CD14-positive monocyte (primary cell): ENCODE data around the gene EPHX1. TPM values are rescaled to one million over a fixed set of nuclear protein-coding genes. Genes with fewer than 3 reads are reported as not detected.
A peak's percentile ranks its signal among the peaks of the same experiment; 100 is the strongest.
"Not testable (repeated sequence)": the region's sequence is repeated elsewhere in the genome, so short reads cannot be mapped to it uniquely, and the experiment has no call there.

Experiments used
- DNase-seq, 3 donors: peaks; one replicate each; pipeline ENCODE4 v3.0.0-alpha.2; 2011 to 2022
- H2AFZ ChIP-seq: 2 replicates; pipeline ENCODE4 v1.6.0; 2012; ENCODE audit warnings: mild to moderate bottlenecking, low read depth, low read length, inconsistent platforms; ENCODE audit not compliant: insufficient read depth, poor library complexity, severe bottlenecking
- H3K27ac ChIP-seq, 2 donors: 1 replicate in 1 of 2; 2 replicates in 1 of 2; pipeline ENCODE4 v1.5.1; 2012 to 2013; ENCODE audit warnings: low read length in 2 of 2, control low read depth in 1 of 2, inconsistent platforms in 1 of 2, low read depth in 1 of 2, mild to moderate bottlenecking in 1 of 2
- H3K27me3 ChIP-seq, 2 donors: one replicate each; pipeline versions ENCODE4 v1.6.0 to v1.6.1; 2011 to 2013; ENCODE audit warnings: low read length in 2 of 2; ENCODE audit not compliant: control insufficient read depth in 2 of 2, insufficient read depth in 2 of 2
- H3K36me3 ChIP-seq, 2 donors: replicated peaks in 1 of 2; 1 replicate in 1 of 2; 2 replicates in 1 of 2; pipeline versions ENCODE4 v1.5.1 to v1.6.1; 2012 to 2013; ENCODE audit warnings: low read length in 2 of 2, control low read depth in 1 of 2, inconsistent platforms in 1 of 2, mild to moderate bottlenecking in 1 of 2; ENCODE audit not compliant: insufficient read depth in 2 of 2, control insufficient read depth in 1 of 2
- H3K4me1 ChIP-seq, 2 donors: 1 replicate in 1 of 2; 2 replicates in 1 of 2; pipeline versions ENCODE4 v1.5.1 to v1.6.1; 2012 to 2013; ENCODE audit warnings: low read length in 2 of 2, control low read depth in 1 of 2, inconsistent platforms in 1 of 2, mild to moderate bottlenecking in 1 of 2, moderate library complexity in 1 of 2; ENCODE audit not compliant: insufficient read depth in 2 of 2, control insufficient read depth in 1 of 2
- H3K4me2 ChIP-seq: replicated peaks from 2 replicates; pipeline ENCODE3; 2012; ENCODE audit warnings: low read length, moderate library complexity, mild to moderate bottlenecking; ENCODE audit not compliant: poor library complexity, severe bottlenecking; ENCODE audit errors: extremely low read depth
- H3K4me3 ChIP-seq, 3 experiments: fragments of 200-600 bp in 1 of 3; sonication (generic) in 1 of 3; replicated peaks in 1 of 3; 1 replicate in 2 of 3; 2 replicates in 1 of 3; pipeline ENCODE4 v1.5.1; 2011 to 2013; ENCODE audit warnings: low read length in 3 of 3, mild to moderate bottlenecking in 3 of 3, control low read depth in 2 of 3, low read depth in 2 of 3, inconsistent platforms in 1 of 3, moderate library complexity in 1 of 3
- H3K79me2 ChIP-seq: 2 replicates; pipeline ENCODE4 v1.6.0; 2012; ENCODE audit warnings: mild to moderate bottlenecking, control low read depth, inconsistent platforms, low read length, moderate library complexity; ENCODE audit not compliant: insufficient read depth
- H3K9ac ChIP-seq: 2 replicates; pipeline ENCODE4 v1.6.0; 2017; ENCODE audit warnings: low read length, mild to moderate bottlenecking; ENCODE audit not compliant: insufficient read depth, poor library complexity, severe bottlenecking
- H3K9me3 ChIP-seq, 2 donors: replicated peaks in 1 of 2; 1 replicate in 1 of 2; 2 replicates in 1 of 2; pipeline versions ENCODE4 v1.5.1 to v1.6.1; 2012 to 2013; ENCODE audit warnings: low read length in 2 of 2, control low read depth in 1 of 2; ENCODE audit not compliant: control insufficient read depth in 1 of 2, insufficient read depth in 1 of 2
- H4K20me1 ChIP-seq: 2 replicates; pipeline ENCODE4 v1.6.0; 2012; ENCODE audit warnings: mild to moderate bottlenecking, low read length, control low read depth, moderate library complexity; ENCODE audit not compliant: insufficient read depth
- H3K27ac Mint-ChIP-seq, 7 donors: one replicate each; pipeline ENCODE4 v1.8.0; 2020; ENCODE audit warnings: mild to moderate bottlenecking in 7 of 7, mixed read lengths in 7 of 7, moderate library complexity in 6 of 7, inconsistent platforms in 2 of 7
- H3K27me3 Mint-ChIP-seq, 3 donors: one replicate each; pipeline ENCODE4 v1.8.0; 2021 to 2022; ENCODE audit warnings: low read depth in 3 of 3, mild to moderate bottlenecking in 3 of 3, mixed read lengths in 3 of 3, moderate library complexity in 3 of 3, inconsistent platforms in 1 of 3
- H3K36me3 Mint-ChIP-seq, 2 donors: one replicate each; pipeline ENCODE4 v1.8.0; 2020; ENCODE audit warnings: mixed read lengths in 2 of 2, inconsistent platforms in 1 of 2, mild to moderate bottlenecking in 1 of 2
- H3K4me1 Mint-ChIP-seq: one replicate; pipeline ENCODE4 v1.8.0; 2020; ENCODE audit warnings: mild to moderate bottlenecking, mixed read lengths
- H3K4me3 Mint-ChIP-seq, 2 donors: one replicate each; pipeline ENCODE4 v1.8.0; 2020; ENCODE audit warnings: mild to moderate bottlenecking in 2 of 2, mixed read lengths in 2 of 2, moderate library complexity in 1 of 2
- H3K9me3 Mint-ChIP-seq, 7 donors: one replicate each; pipeline ENCODE4 v1.8.0; 2020 to 2022; ENCODE audit warnings: mixed read lengths in 7 of 7, mild to moderate bottlenecking in 6 of 7, moderate library complexity in 6 of 7, inconsistent platforms in 2 of 7
- WGBS: methylation state at CpG from one replicate; pipeline ENCODE4 v1.1.5; 2013; ENCODE audit warnings: missing lambda C conversion rate; ENCODE audit not compliant: insufficient coverage; 5-methylcytosine and 5-hydroxymethylcytosine counted together
- intact Hi-C, 2 donors: fragments of 100-400 bp; cut with micrococcal nuclease; formaldehyde crosslinking; loops; one replicate each; pipeline versions ENCODE4 v1.15.0 to v1.15.1; 2023
- polyA plus RNA-seq, 3 donors: library from polyadenylated mRNA; depleted of rRNA in 1 of 3; unstranded in 2 of 3; stranded (reverse) in 1 of 3; fragments of 300-500 nt in 2 of 3; fragments of >200 nt in 1 of 3; fragmentation: Illumina TruSeq in 2 of 3; gene quantifications; 1 replicate in 2 of 3; 2 replicates in 1 of 3; pipeline ENCODE4 v1.2.3, GENCODE V29; 2012 to 2021
- TF ChIP-seq, protein P1 (sequence below): fragments of 200-600 bp; IDR thresholded peaks from one replicate; pipeline ENCODE4 v1.8.0; 2022; ENCODE audit warnings: antibody characterized with exemption, mild to moderate bottlenecking

Gene EPHX1
- polyA plus RNA-seq, 3 donors, result 4.6 to 23.8 (median 7.4) TPM

DNA sequence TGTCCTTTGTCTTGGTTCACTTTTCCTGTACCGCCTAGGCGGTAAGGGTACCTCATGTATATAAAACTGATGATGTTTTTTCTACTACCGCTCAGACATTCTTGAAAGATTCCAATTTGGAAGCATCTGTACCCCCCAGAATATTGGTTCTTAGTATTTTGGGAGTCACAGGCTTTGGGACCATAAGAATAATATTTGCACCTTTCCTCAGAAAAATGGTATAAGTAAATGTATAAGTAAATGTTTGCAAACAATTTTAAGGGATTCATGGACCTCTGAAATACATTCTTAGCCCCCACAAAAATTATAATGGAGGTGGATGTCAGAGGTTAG is 31.6 kb upstream of the EPHX1 start:
- H3K4me1 Mint-ChIP-seq, result peaks cover 26% of the 10 kb centered on the region
- peaks cover 0 to 1% (median 0%) of the 10 kb centered on the region in 3 donors for H3K27me3 Mint-ChIP-seq
- peak overlapping the region; percentile 88 for H2AFZ ChIP-seq
- WGBS, result no CpG with 5 or more reads among the region's 3 CpGs
- H3K36me3 Mint-ChIP-seq, result peaks cover 7 to 9% of the 10 kb centered on the region in 2 donors
- peak overlapping the region; percentile 95 to 98 for H3K27ac ChIP-seq
- TF ChIP-seq, protein P1, sequence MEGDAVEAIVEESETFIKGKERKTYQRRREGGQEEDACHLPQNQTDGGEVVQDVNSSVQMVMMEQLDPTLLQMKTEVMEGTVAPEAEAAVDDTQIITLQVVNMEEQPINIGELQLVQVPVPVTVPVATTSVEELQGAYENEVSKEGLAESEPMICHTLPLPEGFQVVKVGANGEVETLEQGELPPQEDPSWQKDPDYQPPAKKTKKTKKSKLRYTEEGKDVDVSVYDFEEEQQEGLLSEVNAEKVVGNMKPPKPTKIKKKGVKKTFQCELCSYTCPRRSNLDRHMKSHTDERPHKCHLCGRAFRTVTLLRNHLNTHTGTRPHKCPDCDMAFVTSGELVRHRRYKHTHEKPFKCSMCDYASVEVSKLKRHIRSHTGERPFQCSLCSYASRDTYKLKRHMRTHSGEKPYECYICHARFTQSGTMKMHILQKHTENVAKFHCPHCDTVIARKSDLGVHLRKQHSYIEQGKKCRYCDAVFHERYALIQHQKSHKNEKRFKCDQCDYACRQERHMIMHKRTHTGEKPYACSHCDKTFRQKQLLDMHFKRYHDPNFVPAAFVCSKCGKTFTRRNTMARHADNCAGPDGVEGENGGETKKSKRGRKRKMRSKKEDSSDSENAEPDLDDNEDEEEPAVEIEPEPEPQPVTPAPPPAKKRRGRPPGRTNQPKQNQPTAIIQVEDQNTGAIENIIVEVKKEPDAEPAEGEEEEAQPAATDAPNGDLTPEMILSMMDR, result no peak
- H3K79me2 ChIP-seq, result peaks cover 60% of the 10 kb centered on the region
- H3K9me3 ChIP-seq, result no peaks in the 10 kb centered on the region
- H3K36me3 ChIP-seq, result peaks cover 0 to 7% of the 10 kb centered on the region in 2 donors
- no peak for DNase-seq
- no peaks in the 10 kb centered on the region for H3K27me3 ChIP-seq
- peaks cover 47 to 48% of the 10 kb centered on the region in 2 donors for H3K4me1 ChIP-seq
- intact Hi-C loops, result loop anchor here (5.0 to 10.0 kb wide), 2 partner anchors 196 to 199 kb away; no protein-coding TSS in a partner anchor
- peak overlapping the region; percentile 82 for H3K4me2 ChIP-seq
- H4K20me1 ChIP-seq, result peaks cover 40% of the 10 kb centered on the region
- no peak overlapping the region for H3K27ac Mint-ChIP-seq
- H3K9ac ChIP-seq, result peak overlapping the region; percentile 95
- peak overlapping the region; percentile 63 to 90 (median 75) for H3K4me3 ChIP-seq
- peaks cover 0 to 3% (median 0%) of the 10 kb centered on the region in 7 donors for H3K9me3 Mint-ChIP-seq
- no peak overlapping the region for H3K4me3 Mint-ChIP-seq

DNA sequence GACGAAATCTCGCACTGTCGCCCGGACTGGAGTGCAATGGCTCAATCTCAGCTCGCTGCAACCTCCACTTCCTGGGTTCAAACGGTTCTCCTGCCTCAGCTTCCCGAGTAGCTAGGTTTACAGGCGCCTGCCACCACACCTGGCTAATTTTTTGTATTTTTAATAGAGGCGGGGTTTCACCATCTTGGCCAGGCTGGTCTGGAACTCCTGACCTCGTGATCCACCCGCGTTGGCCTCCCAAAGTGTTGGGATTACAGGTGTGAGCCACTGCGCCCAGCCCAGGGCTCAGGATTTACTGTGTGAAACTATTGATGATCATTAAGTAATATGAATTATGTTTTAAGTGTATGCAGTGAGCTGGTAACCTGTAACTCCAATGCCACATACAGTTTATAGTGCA is 30.8 kb upstream of the EPHX1 start:
- H3K27me3 ChIP-seq, H3K9me3 Mint-ChIP-seq, H3K9me3 ChIP-seq, H2AFZ ChIP-seq, H3K9ac ChIP-seq, H3K27me3 Mint-ChIP-seq, DNase-seq: not testable (repeated sequence)
- peak overlapping the region; percentile 82 for H3K4me2 ChIP-seq
- Mint-ChIP-seq H3K4me1 (peaks cover 30% of the 10 kb centered on the region), H3K4me3 (peak overlapping the region in 1 of 2 donors; percentile 12), H3K36me3 (peaks cover 13 to 15% of the 10 kb centered on the region in 2 donors), H3K27ac (peak overlapping the region in 2 of 7 donors; percentile 34 to 45)
- H3K27ac ChIP-seq, result peak overlapping the region in 1 of 2 donors; percentile 98
- H3K4me3 ChIP-seq, result peak overlapping the region in 1 of 3 experiments; percentile 90
- peaks cover 69% of the 10 kb centered on the region for H3K79me2 ChIP-seq
- intact Hi-C loops, result loop anchor here (5.0 to 10.0 kb wide), 2 partner anchors 196 to 198 kb away; no protein-coding TSS in a partner anchor
- peaks cover 47 to 48% of the 10 kb centered on the region in 2 donors for H3K4me1 ChIP-seq
- peaks cover 7 to 15% of the 10 kb centered on the region in 2 donors for H3K36me3 ChIP-seq
- WGBS, result 71% methylated on average over 1 of the region's 13 CpGs
- peaks cover 49% of the 10 kb centered on the region for H4K20me1 ChIP-seq
